ENCODE measurements around the gene SPEF1. TPM values are rescaled to one million over a fixed set of nuclear protein-coding genes. Genes with fewer than 3 reads are reported as not detected.

SPEF1 gene
- total and polyA plus RNA-seq, 2 of the 13 experiments (the other 11 are each of a cell fraction or from before 2014, with no cell fraction given), result 0.11 to 0.27 TPM

- peak; percentile 49; the same call in 1 of the 2 replicates for TF ChIP-seq HCFC1 (IDR thresholded peaks at IDR 0.05; ENCODE audit: low read depth, low read length)
- TF ChIP-seq BRD4 (CRISPR knock-in tag; IDR thresholded peaks at IDR 0.05), result peak; percentile 92
- TF ChIP-seq ZNF18 (CRISPR knock-in tag; IDR thresholded peaks at IDR 0.05; ENCODE audit: insufficient replicate concordance), result peak; percentile 92
- TF ChIP-seq, protein P1, sequence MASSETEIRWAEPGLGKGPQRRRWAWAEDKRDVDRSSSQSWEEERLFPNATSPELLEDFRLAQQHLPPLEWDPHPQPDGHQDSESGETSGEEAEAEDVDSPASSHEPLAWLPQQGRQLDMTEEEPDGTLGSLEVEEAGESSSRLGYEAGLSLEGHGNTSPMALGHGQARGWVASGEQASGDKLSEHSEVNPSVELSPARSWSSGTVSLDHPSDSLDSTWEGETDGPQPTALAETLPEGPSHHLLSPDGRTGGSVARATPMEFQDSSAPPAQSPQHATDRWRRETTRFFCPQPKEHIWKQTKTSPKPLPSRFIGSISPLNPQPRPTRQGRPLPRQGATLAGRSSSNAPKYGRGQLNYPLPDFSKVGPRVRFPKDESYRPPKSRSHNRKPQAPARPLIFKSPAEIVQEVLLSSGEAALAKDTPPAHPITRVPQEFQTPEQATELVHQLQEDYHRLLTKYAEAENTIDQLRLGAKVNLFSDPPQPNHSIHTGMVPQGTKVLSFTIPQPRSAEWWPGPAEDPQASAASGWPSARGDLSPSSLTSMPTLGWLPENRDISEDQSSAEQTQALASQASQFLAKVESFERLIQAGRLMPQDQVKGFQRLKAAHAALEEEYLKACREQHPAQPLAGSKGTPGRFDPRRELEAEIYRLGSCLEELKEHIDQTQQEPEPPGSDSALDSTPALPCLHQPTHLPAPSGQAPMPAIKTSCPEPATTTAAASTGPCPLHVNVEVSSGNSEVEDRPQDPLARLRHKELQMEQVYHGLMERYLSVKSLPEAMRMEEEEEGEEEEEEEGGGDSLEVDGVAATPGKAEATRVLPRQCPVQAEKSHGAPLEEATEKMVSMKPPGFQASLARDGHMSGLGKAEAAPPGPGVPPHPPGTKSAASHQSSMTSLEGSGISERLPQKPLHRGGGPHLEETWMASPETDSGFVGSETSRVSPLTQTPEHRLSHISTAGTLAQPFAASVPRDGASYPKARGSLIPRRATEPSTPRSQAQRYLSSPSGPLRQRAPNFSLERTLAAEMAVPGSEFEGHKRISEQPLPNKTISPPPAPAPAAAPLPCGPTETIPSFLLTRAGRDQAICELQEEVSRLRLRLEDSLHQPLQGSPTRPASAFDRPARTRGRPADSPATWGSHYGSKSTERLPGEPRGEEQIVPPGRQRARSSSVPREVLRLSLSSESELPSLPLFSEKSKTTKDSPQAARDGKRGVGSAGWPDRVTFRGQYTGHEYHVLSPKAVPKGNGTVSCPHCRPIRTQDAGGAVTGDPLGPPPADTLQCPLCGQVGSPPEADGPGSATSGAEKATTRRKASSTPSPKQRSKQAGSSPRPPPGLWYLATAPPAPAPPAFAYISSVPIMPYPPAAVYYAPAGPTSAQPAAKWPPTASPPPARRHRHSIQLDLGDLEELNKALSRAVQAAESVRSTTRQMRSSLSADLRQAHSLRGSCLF (CRISPR knock-in tag; IDR thresholded peaks at IDR 0.05; ENCODE audit: borderline replicate concordance), result peak; percentile 56; the same call in 1 of the 2 replicates
- TF ChIP-seq BORCS8-MEF2B (CRISPR knock-in tag; IDR thresholded peaks at IDR 0.05), result peak; percentile 97; the same call in 1 of the 2 replicates
- TF ChIP-seq BCL6 (CRISPR knock-in tag; IDR thresholded peaks at IDR 0.05), result peak; percentile 43; the same call in 1 of the 2 replicates
- TF ChIP-seq, protein P2, sequence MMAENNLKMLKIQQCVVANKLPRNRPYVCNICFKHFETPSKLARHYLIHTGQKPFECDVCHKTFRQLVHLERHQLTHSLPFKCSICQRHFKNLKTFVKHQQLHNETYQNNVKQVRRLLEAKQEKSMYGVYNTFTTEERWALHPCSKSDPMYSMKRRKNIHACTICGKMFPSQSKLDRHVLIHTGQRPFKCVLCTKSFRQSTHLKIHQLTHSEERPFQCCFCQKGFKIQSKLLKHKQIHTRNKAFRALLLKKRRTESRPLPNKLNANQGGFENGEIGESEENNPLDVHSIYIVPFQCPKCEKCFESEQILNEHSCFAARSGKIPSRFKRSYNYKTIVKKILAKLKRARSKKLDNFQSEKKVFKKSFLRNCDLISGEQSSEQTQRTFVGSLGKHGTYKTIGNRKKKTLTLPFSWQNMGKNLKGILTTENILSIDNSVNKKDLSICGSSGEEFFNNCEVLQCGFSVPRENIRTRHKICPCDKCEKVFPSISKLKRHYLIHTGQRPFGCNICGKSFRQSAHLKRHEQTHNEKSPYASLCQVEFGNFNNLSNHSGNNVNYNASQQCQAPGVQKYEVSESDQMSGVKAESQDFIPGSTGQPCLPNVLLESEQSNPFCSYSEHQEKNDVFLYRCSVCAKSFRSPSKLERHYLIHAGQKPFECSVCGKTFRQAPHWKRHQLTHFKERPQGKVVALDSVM (CRISPR knock-in tag; IDR thresholded peaks at IDR 0.05), result no peak; the same call in 1 of the 2 replicates
- TF ChIP-seq ZNF713 (CRISPR knock-in tag; IDR thresholded peaks at IDR 0.05), result no peak; the same call in 1 of the 2 replicates
- peak; percentile 84 for TF ChIP-seq KDM2A (CRISPR knock-in tag; IDR thresholded peaks at IDR 0.05; ENCODE audit: borderline replicate concordance, low read depth)
- TF ChIP-seq ZNF232 (CRISPR knock-in tag; IDR thresholded peaks at IDR 0.05; ENCODE audit: borderline replicate concordance), result peak; percentile 96
- TF ChIP-seq MZF1 (CRISPR knock-in tag; IDR thresholded peaks at IDR 0.05; ENCODE audit: borderline replicate concordance), result peak; percentile 8; the same call in 1 of the 2 replicates
- TF ChIP-seq MAX (IDR thresholded peaks at IDR 0.05), result peak; percentile 98
- peak; percentile 61; the same call in 1 of the 2 replicates for TF ChIP-seq ZNF124 (CRISPR knock-in tag; IDR thresholded peaks at IDR 0.05)
- TF ChIP-seq THAP7 (CRISPR knock-in tag; IDR thresholded peaks at IDR 0.05), result peak; percentile 85; the same call in 1 of the 2 replicates
- TF ChIP-seq ATF6 (CRISPR knock-in tag; conservative IDR thresholded peaks at IDR 0.05), result no peak
- TF ChIP-seq CC2D1A (CRISPR knock-in tag; IDR thresholded peaks at IDR 0.05), result no peak
Observed at GRCh38 chr20:3767427-3768341, 13.6 kb downstream of the SPEF1 start, which contains the start of gene ADISSP (continued).
